ENCODE results near the gene MPIG6B.

DNA sequence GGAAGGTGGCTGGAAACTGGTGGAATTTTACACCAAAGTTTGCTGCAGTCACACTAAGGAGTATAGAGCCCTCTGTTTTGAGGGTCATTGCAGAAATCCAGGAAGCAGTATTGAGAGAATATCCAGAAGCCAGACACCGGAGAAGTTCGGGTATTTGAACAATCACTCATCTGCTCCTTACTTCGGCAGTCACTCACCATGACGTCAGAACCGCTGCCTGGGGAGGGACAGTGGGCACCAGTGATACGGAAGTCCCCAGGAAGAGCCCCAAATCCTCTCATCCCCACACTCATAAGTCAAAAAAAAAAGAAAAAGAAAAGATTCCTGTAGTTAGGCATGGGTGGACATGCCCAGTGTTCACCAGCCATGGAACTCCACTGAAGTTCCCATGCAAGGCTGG lies 46.3 kb upstream of the MPIG6B start:
- TF ChIP-seq, protein P1, sequence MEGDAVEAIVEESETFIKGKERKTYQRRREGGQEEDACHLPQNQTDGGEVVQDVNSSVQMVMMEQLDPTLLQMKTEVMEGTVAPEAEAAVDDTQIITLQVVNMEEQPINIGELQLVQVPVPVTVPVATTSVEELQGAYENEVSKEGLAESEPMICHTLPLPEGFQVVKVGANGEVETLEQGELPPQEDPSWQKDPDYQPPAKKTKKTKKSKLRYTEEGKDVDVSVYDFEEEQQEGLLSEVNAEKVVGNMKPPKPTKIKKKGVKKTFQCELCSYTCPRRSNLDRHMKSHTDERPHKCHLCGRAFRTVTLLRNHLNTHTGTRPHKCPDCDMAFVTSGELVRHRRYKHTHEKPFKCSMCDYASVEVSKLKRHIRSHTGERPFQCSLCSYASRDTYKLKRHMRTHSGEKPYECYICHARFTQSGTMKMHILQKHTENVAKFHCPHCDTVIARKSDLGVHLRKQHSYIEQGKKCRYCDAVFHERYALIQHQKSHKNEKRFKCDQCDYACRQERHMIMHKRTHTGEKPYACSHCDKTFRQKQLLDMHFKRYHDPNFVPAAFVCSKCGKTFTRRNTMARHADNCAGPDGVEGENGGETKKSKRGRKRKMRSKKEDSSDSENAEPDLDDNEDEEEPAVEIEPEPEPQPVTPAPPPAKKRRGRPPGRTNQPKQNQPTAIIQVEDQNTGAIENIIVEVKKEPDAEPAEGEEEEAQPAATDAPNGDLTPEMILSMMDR (IDR thresholded peaks at IDR 0.05): no peak
- TF ChIP-seq POLR2A (IDR thresholded peaks at IDR 0.05): no peak
